HepG2 (cell line): ENCODE measurements around the gene SERPINA6. TPM values are rescaled to one million over a fixed set of nuclear protein-coding genes. Genes with fewer than 3 reads are reported as not detected.

Source experiments
- ADNP ChIP-seq: sonication (generic); formaldehyde crosslinking; IDR thresholded peaks from 2 replicates; pipeline ENCODE4 v1.4.0; 2020; ENCODE audit warnings: missing genetic modification reagents
- CBX2 ChIP-seq, 2 experiments: fragments of 200-600 bp in 1 of 2; sonication (generic); formaldehyde crosslinking in 1 of 2; IDR thresholded peaks; 2 replicates each; pipeline versions ENCODE4 v1.7.0 to v1.8.1; 2018 to 2022; ENCODE audit warnings: low read depth in 2 of 2, low read length in 1 of 2, mild to moderate bottlenecking in 1 of 2, missing genetic modification reagents in 1 of 2
- KIAA2018 ChIP-seq: sonication (generic); formaldehyde crosslinking; IDR thresholded peaks from 2 replicates; pipeline ENCODE4 v1.5.0; 2020; ENCODE audit warnings: mild to moderate bottlenecking, missing genetic modification reagents, borderline replicate concordance
- PPARG ChIP-seq: conservative IDR thresholded peaks from 2 replicates; pipeline ENCODE4 v1.6.1; 2016; ENCODE audit warnings: missing biosample characterization, missing genetic modification reagents
- RXRA ChIP-seq: sonication (generic); formaldehyde crosslinking; IDR thresholded peaks from 2 replicates; pipeline ENCODE4 v1.5.1; 2020; ENCODE audit warnings: missing genetic modification reagents
- SP5 ChIP-seq: IDR thresholded peaks from 2 replicates; pipeline ENCODE4 v1.6.1; 2016; ENCODE audit warnings: low read depth, borderline replicate concordance
- STAT5B ChIP-seq: sonication (generic); formaldehyde crosslinking; IDR thresholded peaks from 2 replicates; pipeline ENCODE4 v1.4.0; 2020; ENCODE audit warnings: missing genetic modification reagents
- TBX3 ChIP-seq: fragments of 450-650 bp; IDR thresholded peaks from 2 replicates; pipeline ENCODE4 v1.6.1; 2017; ENCODE audit warnings: antibody characterized with exemption, mild to moderate bottlenecking, inconsistent platforms, borderline replicate concordance
- TFE3 ChIP-seq: IDR thresholded peaks from 2 replicates; pipeline ENCODE4 v1.6.1; 2016
- ZMYM2 ChIP-seq: sonication (generic); formaldehyde crosslinking; IDR thresholded peaks from 2 replicates; pipeline ENCODE4 v1.8.0; 2022; ENCODE audit warnings: mild to moderate bottlenecking, missing genetic modification reagents
- ZNF124 ChIP-seq: sonication (generic); formaldehyde crosslinking; IDR thresholded peaks from 2 replicates; pipeline ENCODE4 v1.4.0; 2020; ENCODE audit warnings: missing genetic modification reagents
- ZNF256 ChIP-seq: sonication (generic); formaldehyde crosslinking; conservative IDR thresholded peaks from 2 replicates; pipeline ENCODE4 v1.4.0; 2020; ENCODE audit warnings: missing genetic modification reagents
- ZNF44 ChIP-seq: sonication (generic); formaldehyde crosslinking; IDR thresholded peaks from 2 replicates; pipeline ENCODE4 v1.5.1; 2020; ENCODE audit warnings: mild to moderate bottlenecking, missing genetic modification reagents
- polyA plus RNA-seq, 8 experiments: library from polyadenylated mRNA; depleted of rRNA in 3 of 8; stranded (reverse) in 7 of 8; unstranded in 1 of 8; fragments of >200 nt; fragmentation: Illumina TruSeq in 4 of 8; extraction: Trizol in 4 of 8; gene quantifications; 2 replicates each; pipeline versions ENCODE4 v1.2.1 to v1.2.3, GENCODE V29; 2011 to 2016; ENCODE audit warnings: low read depth in 4 of 8, missing spikeins in 1 of 8, mixed read lengths in 1 of 8; ENCODE audit not compliant: insufficient read depth in 1 of 8
- total RNA-seq, 5 experiments: library from RNA; depleted of rRNA; stranded (reverse); fragments of >200 nt; fragmentation: Illumina TruSeq; extraction: Trizol; gene quantifications; 2 replicates each; pipeline ENCODE4 v1.2.3, GENCODE V29; 2016; ENCODE audit warnings: low read depth in 1 of 5
- TF ChIP-seq, protein P1 (sequence below): sonication (generic); formaldehyde crosslinking; IDR thresholded peaks from 2 replicates; pipeline ENCODE4 v1.4.0; 2020; ENCODE audit warnings: missing genetic modification reagents, borderline replicate concordance

SERPINA6 gene
- total and polyA plus RNA-seq, 2 of the 13 experiments (the other 11 are each of a cell fraction or from before 2014, with no cell fraction given), result 260 to 333 TPM

DNA sequence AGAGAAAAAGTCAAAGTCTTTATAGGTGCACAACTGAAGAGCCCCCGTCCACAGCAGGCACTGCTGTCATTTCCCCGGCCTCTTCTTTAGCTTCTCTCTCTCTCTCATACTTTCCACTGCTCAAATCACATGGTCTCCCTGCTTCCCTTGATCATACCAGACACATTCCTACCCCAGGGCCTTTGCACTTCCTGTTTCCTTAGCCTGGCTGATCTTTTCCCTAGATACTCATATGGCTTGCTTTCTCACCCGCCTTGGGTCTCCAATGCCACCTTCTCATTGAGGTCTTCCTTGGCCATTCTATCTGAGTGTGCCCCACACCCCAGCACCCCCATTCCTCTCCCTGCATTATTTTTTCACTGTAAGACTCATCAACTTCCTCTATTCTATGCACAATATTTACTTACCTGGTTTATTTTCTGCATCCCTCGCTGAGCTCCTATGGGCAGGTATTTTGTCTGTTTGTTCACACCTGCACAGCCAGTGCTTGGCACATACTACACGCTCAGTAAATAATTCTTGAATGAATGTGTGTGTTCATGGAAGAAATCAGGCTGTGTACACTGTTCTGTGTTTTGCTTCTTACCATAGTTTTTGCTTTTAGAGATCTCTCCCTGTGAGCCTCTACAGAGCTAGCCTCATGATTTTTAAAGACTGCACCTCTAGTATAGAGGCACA lies 33.4 kb upstream of the SERPINA6 start (continued):
- TF ChIP-seq KIAA2018, result no peak
- TF ChIP-seq, protein P1, sequence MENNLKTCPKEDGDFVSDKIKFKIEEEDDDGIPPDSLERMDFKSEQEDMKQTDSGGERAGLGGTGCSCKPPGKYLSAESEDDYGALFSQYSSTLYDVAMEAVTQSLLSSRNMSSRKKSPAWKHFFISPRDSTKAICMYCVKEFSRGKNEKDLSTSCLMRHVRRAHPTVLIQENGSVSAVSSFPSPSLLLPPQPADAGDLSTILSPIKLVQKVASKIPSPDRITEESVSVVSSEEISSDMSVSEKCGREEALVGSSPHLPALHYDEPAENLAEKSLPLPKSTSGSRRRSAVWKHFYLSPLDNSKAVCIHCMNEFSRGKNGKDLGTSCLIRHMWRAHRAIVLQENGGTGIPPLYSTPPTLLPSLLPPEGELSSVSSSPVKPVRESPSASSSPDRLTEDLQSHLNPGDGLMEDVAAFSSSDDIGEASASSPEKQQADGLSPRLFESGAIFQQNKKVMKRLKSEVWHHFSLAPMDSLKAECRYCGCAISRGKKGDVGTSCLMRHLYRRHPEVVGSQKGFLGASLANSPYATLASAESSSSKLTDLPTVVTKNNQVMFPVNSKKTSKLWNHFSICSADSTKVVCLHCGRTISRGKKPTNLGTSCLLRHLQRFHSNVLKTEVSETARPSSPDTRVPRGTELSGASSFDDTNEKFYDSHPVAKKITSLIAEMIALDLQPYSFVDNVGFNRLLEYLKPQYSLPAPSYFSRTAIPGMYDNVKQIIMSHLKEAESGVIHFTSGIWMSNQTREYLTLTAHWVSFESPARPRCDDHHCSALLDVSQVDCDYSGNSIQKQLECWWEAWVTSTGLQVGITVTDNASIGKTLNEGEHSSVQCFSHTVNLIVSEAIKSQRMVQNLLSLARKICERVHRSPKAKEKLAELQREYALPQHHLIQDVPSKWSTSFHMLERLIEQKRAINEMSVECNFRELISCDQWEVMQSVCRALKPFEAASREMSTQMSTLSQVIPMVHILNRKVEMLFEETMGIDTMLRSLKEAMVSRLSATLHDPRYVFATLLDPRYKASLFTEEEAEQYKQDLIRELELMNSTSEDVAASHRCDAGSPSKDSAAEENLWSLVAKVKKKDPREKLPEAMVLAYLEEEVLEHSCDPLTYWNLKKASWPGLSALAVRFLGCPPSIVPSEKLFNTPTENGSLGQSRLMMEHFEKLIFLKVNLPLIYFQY, result no peak
- TF ChIP-seq SP5, result no peak
- TF ChIP-seq PPARG (CRISPR knock-in tag), result 0 out of 2 replicates have a peak, but pooled peaks have one; percentile 49
- no peak for TF ChIP-seq STAT5B (CRISPR knock-in tag)
- no peak for TF ChIP-seq ZNF44 (CRISPR knock-in tag)
- peak; percentile 85 for TF ChIP-seq ADNP (CRISPR knock-in tag)
- 0 out of 2 replicates have a peak, but pooled peaks have one; percentile 16 for TF ChIP-seq TFE3 (CRISPR knock-in tag)
- no peak for TF ChIP-seq CBX2 (IDR thresholded peaks at IDR 0.05; ENCODE audit: low read depth, low read length)
- no peak for TF ChIP-seq CBX2 (CRISPR knock-in tag; IDR thresholded peaks at IDR 0.05; ENCODE audit: low read depth)
- no peak for TF ChIP-seq ZNF256 (CRISPR knock-in tag)
- no peak for TF ChIP-seq TBX3
- TF ChIP-seq RXRA (CRISPR knock-in tag), result no peak
- TF ChIP-seq ZNF124, result no peak
- TF ChIP-seq ZMYM2 (CRISPR knock-in tag), result peak; percentile 89
